CD8-positive, alpha-beta memory T cell (primary cell): Measurements from ENCODE around the gene ELMO2. TPM values are rescaled to one million over a fixed set of nuclear protein-coding genes. Genes with fewer than 3 reads are reported as not detected.

Experiments
- CTCF ChIA-PET: fragments of 350-600 bp; sonication (Branson Sonifier 250); formaldehyde crosslinking; loops from one replicate; lab custom pipeline; 2021; ENCODE audit warnings: antibody characterized with exemption; lab: Charles Lee
- POLR2A ChIA-PET: fragments of 350-600 bp; sonication (Branson Sonifier 250); formaldehyde crosslinking; loops from one replicate; lab custom pipeline; 2021; ENCODE audit warnings: antibody characterized with exemption; lab: Charles Lee
- DNase-seq, 5 donors: peaks; one replicate each; pipeline versions ENCODE4 v3.0.0 to v3.0.0-alpha.2; 2020 to 2022; ENCODE audit warnings: mixed read lengths in 1 of 5
- H3K27ac ChIP-seq: one replicate; pipeline ENCODE4 v1.7.0; 2013; ENCODE audit warnings: low read depth, mild to moderate bottlenecking, low read length, moderate library complexity
- H3K27me3 ChIP-seq: 2 replicates; pipeline ENCODE4 v1.7.0; 2013; ENCODE audit warnings: low read length, mild to moderate bottlenecking; ENCODE audit not compliant: insufficient read depth, poor library complexity, severe bottlenecking
- H3K36me3 ChIP-seq: 2 replicates; pipeline ENCODE4 v1.7.0; 2013; ENCODE audit warnings: mild to moderate bottlenecking, low read length, moderate library complexity; ENCODE audit not compliant: insufficient read depth
- H3K4me1 ChIP-seq: 2 replicates; pipeline ENCODE4 v1.7.0; 2013; ENCODE audit warnings: mild to moderate bottlenecking, low read length, moderate library complexity; ENCODE audit not compliant: insufficient read depth
- H3K4me3 ChIP-seq: 2 replicates; pipeline ENCODE4 v1.7.0; 2013; ENCODE audit warnings: mild to moderate bottlenecking, low read length
- H3K9me3 ChIP-seq: 2 replicates; pipeline ENCODE4 v1.7.0; 2013; ENCODE audit warnings: mild to moderate bottlenecking, low read length
- H3K27ac Mint-ChIP-seq, 8 donors: one replicate each; pipeline ENCODE4 v1.8.0; 2020 to 2021; ENCODE audit warnings: mixed read lengths in 8 of 8, mild to moderate bottlenecking in 6 of 8, inconsistent platforms in 3 of 8, moderate library complexity in 3 of 8
- H3K27me3 Mint-ChIP-seq, 2 donors: one replicate each; pipeline ENCODE4 v1.8.0; 2020 to 2021; ENCODE audit warnings: mixed read lengths in 2 of 2, mild to moderate bottlenecking in 1 of 2, moderate library complexity in 1 of 2
- H3K36me3 Mint-ChIP-seq, 3 donors: one replicate each; pipeline ENCODE4 v1.8.0; 2020 to 2021; ENCODE audit warnings: mixed read lengths in 3 of 3, inconsistent platforms in 1 of 3, mild to moderate bottlenecking in 1 of 3
- H3K4me1 Mint-ChIP-seq, 3 donors: one replicate each; pipeline ENCODE4 v1.8.0; 2020 to 2021; ENCODE audit warnings: mixed read lengths in 3 of 3, inconsistent platforms in 1 of 3, mild to moderate bottlenecking in 1 of 3
- H3K4me3 Mint-ChIP-seq, 7 donors: one replicate each; pipeline ENCODE4 v1.8.0; 2020 to 2021; ENCODE audit warnings: mixed read lengths in 7 of 7, mild to moderate bottlenecking in 6 of 7, moderate library complexity in 4 of 7, inconsistent platforms in 2 of 7
- H3K9me3 Mint-ChIP-seq, 5 donors: one replicate each; pipeline ENCODE4 v1.8.0; 2020 to 2022; ENCODE audit warnings: mixed read lengths in 5 of 5, mild to moderate bottlenecking in 3 of 5, moderate library complexity in 2 of 5, inconsistent platforms in 1 of 5
- polyA plus RNA-seq: library from polyadenylated mRNA; unstranded; fragments of 300-500 nt; fragmentation: Illumina TruSeq; gene quantifications from one replicate; pipeline ENCODE4 v1.2.3, GENCODE V29; 2021
- total RNA-seq, 2 experiments: library from RNA; stranded (reverse); gene quantifications; one replicate each; pipeline ENCODE4 v1.2.3, GENCODE V29; 2021

The ELMO2 gene
- total and polyA plus RNA-seq, 3 experiments from 2014 or later, result 59.5 to 84.3 (median 68.2) TPM

GRCh38 chr20:46353500-46354206, 52.8 kb downstream of the ELMO2 start:
- Mint-ChIP-seq H3K4me1 (peaks cover 18 to 39% (median 29%) of the 10 kb centered on the region in 3 donors), H3K27ac (peak overlapping the region in 4 of 8 donors; percentile 23 to 92 (median 55))

DNA sequence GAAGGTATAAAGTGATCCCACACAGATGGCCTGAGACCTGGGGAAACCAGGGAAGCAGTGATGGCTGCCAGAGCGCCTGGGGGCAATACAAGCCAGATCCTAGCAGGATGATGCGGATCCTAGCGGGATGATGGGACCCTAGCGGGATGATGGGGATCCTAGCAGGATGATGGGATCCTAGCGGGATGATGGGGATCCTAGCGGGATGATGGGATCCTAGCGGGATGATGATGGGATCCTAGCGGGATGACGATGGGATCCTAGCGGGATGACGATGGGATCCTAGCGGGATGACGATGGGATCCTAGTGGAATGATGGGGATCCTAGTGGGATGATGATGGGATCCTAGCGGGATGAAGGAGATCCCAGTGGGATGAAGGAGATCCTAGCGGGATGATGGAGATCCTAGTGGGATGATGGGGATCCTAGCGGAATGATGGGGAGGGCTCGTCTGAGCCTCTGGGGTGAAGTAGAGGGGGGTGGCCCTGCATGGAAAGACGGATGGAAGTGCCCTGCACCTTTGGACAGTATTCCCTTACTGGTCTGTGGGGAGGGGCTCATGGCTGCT, 54.0 kb downstream of the ELMO2 start:
- Mint-ChIP-seq H3K4me1 (peaks cover 8 to 27% (median 20%) of the 10 kb centered on the region in 3 donors), H3K36me3 (peaks cover 0 to 77% (median 4%) of the 10 kb centered on the region in 3 donors), H3K27ac (peak overlapping the region in 5 of 8 donors; percentile 15 to 82 (median 60)), H3K9me3 (no peaks in the 10 kb centered on the region), H3K4me3 (no peak overlapping the region), H3K27me3 (no peaks in the 10 kb centered on the region)
- Histone ChIP-seq H3K36me3 (peaks cover 27% of the 10 kb centered on the region), H3K27ac (no peak overlapping the region), H3K4me3 (no peak overlapping the region), H3K4me1 (peaks cover 9% of the 10 kb centered on the region), H3K27me3 (no peaks in the 10 kb centered on the region), H3K9me3 (no peaks in the 10 kb centered on the region)
- ChIA-PET CTCF (no interaction called here), POLR2A (interaction anchor here (0.9 kb wide), 1 partner anchor 12 kb away, joined by 3 read pairs; no protein-coding TSS in a partner anchor)
- no peak for DNase-seq

More at GRCh38 chr20:46353500-46354206, 52.8 kb downstream of the ELMO2 start:
- Histone ChIP-seq H3K4me3 (no peak overlapping the region), H3K27ac (no peak overlapping the region), H3K27me3 (no peaks in the 10 kb centered on the region), H3K4me1 (peaks cover 13% of the 10 kb centered on the region), H3K9me3 (no peaks in the 10 kb centered on the region), H3K36me3 (peaks cover 27% of the 10 kb centered on the region)
- Mint-ChIP-seq H3K36me3 (peaks cover 0 to 82% (median 4%) of the 10 kb centered on the region in 3 donors), H3K27me3 (no peaks in the 10 kb centered on the region), H3K9me3 (no peaks in the 10 kb centered on the region), H3K4me3 (no peak overlapping the region)
- POLR2A ChIA-PET, result interaction anchor here (0.9 kb wide), 1 partner anchor 10 kb away, joined by 3 read pairs; no protein-coding TSS in a partner anchor
- CTCF ChIA-PET, result no interaction called here
- no peak for DNase-seq

DNA sequence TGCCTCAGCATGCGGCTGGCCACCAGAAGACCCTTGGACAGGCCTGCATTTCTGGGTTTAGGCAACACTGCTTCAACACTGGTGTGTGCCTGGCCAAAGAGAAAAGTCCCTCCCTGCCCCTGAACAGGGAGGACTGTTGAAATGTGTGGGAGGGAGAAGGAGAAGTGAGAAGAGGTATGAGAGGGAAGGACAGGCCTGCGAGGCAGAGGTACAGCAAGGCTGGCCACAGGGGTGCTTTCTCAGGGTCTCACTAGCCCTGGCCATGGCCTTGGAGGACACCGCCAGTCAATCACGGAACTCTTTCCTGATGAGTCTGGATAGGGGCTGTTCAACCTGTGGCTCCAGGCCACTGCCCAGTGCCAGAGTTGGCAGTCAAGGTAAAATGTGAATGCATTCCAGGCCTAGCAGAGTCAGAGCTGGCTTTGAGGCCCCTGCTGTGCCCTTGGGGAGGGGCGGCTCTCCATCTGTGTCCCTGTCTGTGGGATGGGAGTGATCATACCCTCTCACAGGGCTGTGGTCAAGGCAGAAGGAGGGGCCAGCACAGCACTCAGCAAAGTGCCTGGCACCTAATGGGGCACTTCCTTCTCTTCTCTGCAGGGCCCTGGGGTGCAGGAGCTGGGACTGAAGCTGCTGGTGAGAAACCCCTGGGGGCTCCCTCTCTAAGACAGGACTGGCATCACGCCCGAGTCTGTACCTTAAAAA, 54.9 kb downstream of the ELMO2 start:
- peak overlapping the region in 3 of 8 donors; percentile 4 to 95 (median 61) for H3K27ac Mint-ChIP-seq
- POLR2A ChIA-PET, result no interaction called here

GRCh38 chr20:46350986-46351267, 55.5 kb downstream of the ELMO2 start:
- no peaks in the 10 kb centered on the region for H3K27me3 ChIP-seq
- no peaks in the 10 kb centered on the region for H3K9me3 Mint-ChIP-seq
- H3K4me1 ChIP-seq, result no peaks in the 10 kb centered on the region
- CTCF ChIA-PET, result no interaction called here
- H3K4me1 Mint-ChIP-seq, result peaks cover 4 to 21% (median 17%) of the 10 kb centered on the region in 3 donors
- H3K27ac Mint-ChIP-seq, result peak overlapping the region in 2 of 8 donors; percentile 36 to 61
- POLR2A ChIA-PET, result no interaction called here
- H3K9me3 ChIP-seq, result no peaks in the 10 kb centered on the region
- no peak overlapping the region for H3K4me3 ChIP-seq
- H3K4me3 Mint-ChIP-seq, result no peak overlapping the region
- H3K27ac ChIP-seq, result peak overlapping the region; percentile 43
- peaks cover 0 to 79% (median 4%) of the 10 kb centered on the region in 3 donors for H3K36me3 Mint-ChIP-seq
- no peak for DNase-seq
- no peaks in the 10 kb centered on the region for H3K27me3 Mint-ChIP-seq
- peaks cover 27% of the 10 kb centered on the region for H3K36me3 ChIP-seq

More for the DNA sequence above, 54.9 kb downstream of the ELMO2 start:
- Mint-ChIP-seq H3K4me1 (peaks cover 4 to 22% (median 18%) of the 10 kb centered on the region in 3 donors), H3K36me3 (peaks cover 0 to 79% (median 4%) of the 10 kb centered on the region in 3 donors), H3K27me3 (no peaks in the 10 kb centered on the region), H3K9me3 (no peaks in the 10 kb centered on the region), H3K4me3 (no peak overlapping the region)
- H3K36me3 ChIP-seq, result peaks cover 27% of the 10 kb centered on the region
- DNase-seq, result no peak
- CTCF ChIA-PET, result no interaction called here
- H3K27me3 ChIP-seq, result no peaks in the 10 kb centered on the region
- no peak overlapping the region for H3K4me3 ChIP-seq
- no peaks in the 10 kb centered on the region for H3K9me3 ChIP-seq
- no peak overlapping the region for H3K27ac ChIP-seq
- H3K4me1 ChIP-seq, result no peaks in the 10 kb centered on the region

GRCh38 chr20:46350201-46350985, 56.0 kb downstream of the ELMO2 start:
- H3K36me3 ChIP-seq, result peaks cover 22% of the 10 kb centered on the region
- peaks cover 0 to 75% (median 4%) of the 10 kb centered on the region in 3 donors for H3K36me3 Mint-ChIP-seq
- peak overlapping the region in 1 of 7 donors; percentile 34 for H3K4me3 Mint-ChIP-seq
- no peaks in the 10 kb centered on the region for H3K27me3 ChIP-seq
- H3K27me3 Mint-ChIP-seq, result no peaks in the 10 kb centered on the region
- H3K4me3 ChIP-seq, result no peak overlapping the region
- H3K9me3 Mint-ChIP-seq, result no peaks in the 10 kb centered on the region
- H3K4me1 ChIP-seq, result no peaks in the 10 kb centered on the region
- H3K27ac ChIP-seq, result peak overlapping the region; percentile 43
- ChIA-PET CTCF (no interaction called here), POLR2A (no interaction called here)
- H3K27ac Mint-ChIP-seq, result peak overlapping the region in 2 of 8 donors; percentile 27 to 36
- no peak for DNase-seq
- H3K9me3 ChIP-seq, result no peaks in the 10 kb centered on the region
- H3K4me1 Mint-ChIP-seq, result peaks cover 4 to 17% (median 12%) of the 10 kb centered on the region in 3 donors

DNA sequence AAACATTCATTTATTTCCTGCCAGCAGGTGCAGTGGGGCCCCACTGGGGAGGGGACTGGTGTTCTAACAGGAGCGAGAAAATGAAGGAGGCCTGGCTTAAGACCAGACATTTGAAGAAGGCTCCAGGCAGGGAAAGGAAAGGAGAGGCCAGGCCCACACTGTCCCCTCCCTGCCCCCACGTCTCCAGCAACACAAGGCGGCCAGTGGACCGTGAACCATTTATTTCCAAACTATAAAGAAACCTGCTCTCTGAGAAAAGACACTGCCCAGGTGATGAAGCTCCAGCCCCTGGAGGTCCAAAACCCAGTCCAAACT, 56.7 kb downstream of the ELMO2 start:
- Mint-ChIP-seq H3K4me3 (no peak overlapping the region), H3K27me3 (no peaks in the 10 kb centered on the region), H3K4me1 (peaks cover 4 to 21% (median 16%) of the 10 kb centered on the region in 3 donors), H3K27ac (peak overlapping the region in 2 of 8 donors; percentile 45 to 69), H3K9me3 (no peaks in the 10 kb centered on the region), H3K36me3 (peaks cover 0 to 71% (median 4%) of the 10 kb centered on the region in 3 donors)
- Histone ChIP-seq H3K27me3 (no peaks in the 10 kb centered on the region), H3K27ac (no peak overlapping the region), H3K4me3 (no peak overlapping the region), H3K4me1 (no peaks in the 10 kb centered on the region), H3K36me3 (peaks cover 17% of the 10 kb centered on the region), H3K9me3 (no peaks in the 10 kb centered on the region)
- ChIA-PET CTCF (interaction anchor here (1.4 to 1.5 kb wide), 3 partner anchors 12 to 50 kb away, joined by 4 to 7 read pairs (median 4); no protein-coding TSS in a partner anchor), POLR2A (no interaction called here)
- DNase-seq, result no peak

- Mint-ChIP-seq H3K36me3 (peaks cover 0 to 66% (median 1%) of the 10 kb centered on the region in 3 donors), H3K9me3 (no peaks in the 10 kb centered on the region), H3K4me3 (no peak overlapping the region), H3K27ac (peak overlapping the region in 5 of 8 donors; percentile 23 to 91 (median 60)), H3K4me1 (peaks cover 5 to 23% (median 18%) of the 10 kb centered on the region in 3 donors), H3K27me3 (no peaks in the 10 kb centered on the region)
- H3K4me3 ChIP-seq, result no peak overlapping the region
- ChIA-PET POLR2A (interaction anchor here (1.0 kb wide), 1 partner anchor 15 kb away, joined by 4 read pairs; no protein-coding TSS in a partner anchor), CTCF (interaction anchor here (0.8 to 1.5 kb wide), 8 partner anchors 10 to 334 kb away, joined by 3 to 13 read pairs (median 4); partner anchors contain the start of gene CDH22)
- H3K36me3 ChIP-seq, result peaks cover 12% of the 10 kb centered on the region
- no peak overlapping the region for H3K27ac ChIP-seq
- no peaks in the 10 kb centered on the region for H3K9me3 ChIP-seq
- no peaks in the 10 kb centered on the region for H3K27me3 ChIP-seq
- no peaks in the 10 kb centered on the region for H3K4me1 ChIP-seq
- DNase-seq, result peak in 4 of 5 donors; percentile 17 to 37 (median 32)
Observed at GRCh38 chr20:46349035-46349741, 57.2 kb downstream of the ELMO2 start.
